OCI-LY1 (cell line): Measurements from ENCODE around the gene ACSS1.

Experiments
- CTCF ChIP-seq: fragments of 200-600 bp; sonication (generic), shearing (Covaris generic); IDR thresholded peaks from 2 replicates; pipeline ENCODE4 v1.5.1; 2017; ENCODE audit warnings: mild to moderate bottlenecking, antibody characterized with exemption, low read length, moderate library complexity, mixed read lengths
- EZH2 ChIP-seq: fragments of 200-600 bp; sonication (generic), shearing (Covaris generic); IDR thresholded peaks from 2 replicates; pipeline ENCODE4 v1.8.0; 2017; ENCODE audit warnings: borderline replicate concordance, mixed run types, mild to moderate bottlenecking, antibody characterized with exemption, low read length, moderate library complexity, mixed read lengths

DNA sequence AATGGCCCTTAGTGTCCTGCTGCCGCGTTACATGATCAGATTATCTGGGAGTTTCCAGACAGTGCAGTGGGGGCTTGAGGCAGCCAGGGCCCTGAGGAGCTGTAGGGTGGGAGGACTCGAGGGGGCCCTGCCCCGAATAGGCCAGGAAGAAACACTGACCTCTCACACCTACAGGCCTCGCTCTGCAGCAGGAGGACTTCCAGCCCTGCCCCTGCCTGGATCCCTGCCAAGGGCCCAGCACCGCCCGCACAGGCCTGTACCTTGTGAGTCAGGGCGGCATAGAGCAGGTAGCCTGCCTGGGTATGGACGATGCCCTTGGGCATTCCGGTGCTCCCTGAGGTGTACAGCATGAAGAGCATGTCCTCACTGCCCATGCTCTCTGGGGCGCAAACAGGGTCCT, 35.3 kb downstream of the ACSS1 start:
- TF ChIP-seq EZH2, result no peak
- TF ChIP-seq CTCF, result no peak
